HepG2 (cell line): Measurements from ENCODE around the gene RAPGEF5. TPM values are rescaled to one million over a fixed set of nuclear protein-coding genes. Genes with fewer than 3 reads are reported as not detected.

Source experiments
- CBFB ChIP-seq: sonication (generic); formaldehyde crosslinking; IDR thresholded peaks from 2 replicates; pipeline ENCODE4 v1.4.0; 2020; ENCODE audit warnings: missing genetic modification reagents
- MAFG ChIP-seq: sonication (generic); formaldehyde crosslinking; IDR thresholded peaks from 2 replicates; pipeline ENCODE4 v1.5.1; 2020; ENCODE audit warnings: mild to moderate bottlenecking, missing genetic modification reagents
- MEIS2 ChIP-seq: sonication (generic); formaldehyde crosslinking; IDR thresholded peaks from 2 replicates; pipeline ENCODE4 v1.9.0; 2021; ENCODE audit warnings: mild to moderate bottlenecking, missing genetic modification reagents
- NR2C2 ChIP-seq: sonication (generic); formaldehyde crosslinking; IDR thresholded peaks from 2 replicates; pipeline ENCODE4 v1.4.0; 2020; ENCODE audit warnings: missing genetic modification reagents, mild to moderate bottlenecking, moderate library complexity, borderline replicate concordance
- SKI ChIP-seq: fragments of 450-650 bp; IDR thresholded peaks from one replicate; pipeline ENCODE4 v1.6.1; 2018; ENCODE audit warnings: mild to moderate bottlenecking; ENCODE audit not compliant: partially characterized antibody
- SMYD3 ChIP-seq: sonication (generic); formaldehyde crosslinking; IDR thresholded peaks from 2 replicates; pipeline ENCODE4 v1.8.1; 2023; ENCODE audit warnings: mild to moderate bottlenecking, missing genetic modification reagents
- ZNF678 ChIP-seq: sonication (generic); formaldehyde crosslinking; IDR thresholded peaks from 2 replicates; pipeline ENCODE4 v1.4.0; 2020; ENCODE audit warnings: mild to moderate bottlenecking, missing genetic modification reagents
- ZNF781 ChIP-seq: sonication (generic); formaldehyde crosslinking; IDR thresholded peaks from 2 replicates; pipeline ENCODE4 v1.5.1; 2020; ENCODE audit warnings: borderline replicate concordance, mild to moderate bottlenecking, missing genetic modification reagents; ENCODE audit errors: not compliant biosample characterization
- polyA plus RNA-seq, 8 experiments: library from polyadenylated mRNA; depleted of rRNA in 3 of 8; stranded (reverse) in 7 of 8; unstranded in 1 of 8; fragments of >200 nt; fragmentation: Illumina TruSeq in 4 of 8; extraction: Trizol in 4 of 8; gene quantifications; 2 replicates each; pipeline versions ENCODE4 v1.2.1 to v1.2.3, GENCODE V29; 2011 to 2016; ENCODE audit warnings: low read depth in 4 of 8, missing spikeins in 1 of 8, mixed read lengths in 1 of 8; ENCODE audit not compliant: insufficient read depth in 1 of 8
- total RNA-seq, 5 experiments: library from RNA; depleted of rRNA; stranded (reverse); fragments of >200 nt; fragmentation: Illumina TruSeq; extraction: Trizol; gene quantifications; 2 replicates each; pipeline ENCODE4 v1.2.3, GENCODE V29; 2016; ENCODE audit warnings: low read depth in 1 of 5
- TF ChIP-seq, protein P1 (sequence below): sonication (generic); formaldehyde crosslinking; IDR thresholded peaks from 2 replicates; pipeline ENCODE4 v1.9.0; 2021; ENCODE audit warnings: missing genetic modification reagents, borderline replicate concordance
- TF ChIP-seq, protein P2 (sequence below): sonication (generic); formaldehyde crosslinking; IDR thresholded peaks from 2 replicates; pipeline ENCODE4 v1.5.1; 2020; ENCODE audit warnings: missing genetic modification reagents, mild to moderate bottlenecking, borderline replicate concordance
- TF ChIP-seq, protein P3 (sequence below): sonication (generic); formaldehyde crosslinking; IDR thresholded peaks from 2 replicates; pipeline ENCODE4 v1.4.0; 2020; ENCODE audit warnings: low read depth, mild to moderate bottlenecking, missing genetic modification reagents
- TF ChIP-seq, protein P4 (sequence below): IDR thresholded peaks from 2 replicates; pipeline ENCODE4 v1.6.1; 2016; ENCODE audit warnings: mild to moderate bottlenecking
- TF ChIP-seq, protein P5 (sequence below): sonication (generic); formaldehyde crosslinking; IDR thresholded peaks from 2 replicates; pipeline ENCODE4 v1.4.0; 2020; ENCODE audit warnings: missing genetic modification reagents
- TF ChIP-seq, protein P6 (sequence below): sonication (generic); formaldehyde crosslinking; IDR thresholded peaks from 2 replicates; pipeline ENCODE4 v1.8.0; 2022; ENCODE audit warnings: missing genetic modification reagents, mild to moderate bottlenecking, borderline replicate concordance
- TF ChIP-seq, protein P7 (sequence below): sonication (generic); formaldehyde crosslinking; conservative IDR thresholded peaks from 2 replicates; pipeline ENCODE4 v1.4.0; 2020; ENCODE audit warnings: missing genetic modification reagents

RAPGEF5 gene
- total and polyA plus RNA-seq, 2 of the 13 experiments (the other 11 are each of a cell fraction or from before 2014, with no cell fraction given): 17.1 to 23.4 TPM

DNA sequence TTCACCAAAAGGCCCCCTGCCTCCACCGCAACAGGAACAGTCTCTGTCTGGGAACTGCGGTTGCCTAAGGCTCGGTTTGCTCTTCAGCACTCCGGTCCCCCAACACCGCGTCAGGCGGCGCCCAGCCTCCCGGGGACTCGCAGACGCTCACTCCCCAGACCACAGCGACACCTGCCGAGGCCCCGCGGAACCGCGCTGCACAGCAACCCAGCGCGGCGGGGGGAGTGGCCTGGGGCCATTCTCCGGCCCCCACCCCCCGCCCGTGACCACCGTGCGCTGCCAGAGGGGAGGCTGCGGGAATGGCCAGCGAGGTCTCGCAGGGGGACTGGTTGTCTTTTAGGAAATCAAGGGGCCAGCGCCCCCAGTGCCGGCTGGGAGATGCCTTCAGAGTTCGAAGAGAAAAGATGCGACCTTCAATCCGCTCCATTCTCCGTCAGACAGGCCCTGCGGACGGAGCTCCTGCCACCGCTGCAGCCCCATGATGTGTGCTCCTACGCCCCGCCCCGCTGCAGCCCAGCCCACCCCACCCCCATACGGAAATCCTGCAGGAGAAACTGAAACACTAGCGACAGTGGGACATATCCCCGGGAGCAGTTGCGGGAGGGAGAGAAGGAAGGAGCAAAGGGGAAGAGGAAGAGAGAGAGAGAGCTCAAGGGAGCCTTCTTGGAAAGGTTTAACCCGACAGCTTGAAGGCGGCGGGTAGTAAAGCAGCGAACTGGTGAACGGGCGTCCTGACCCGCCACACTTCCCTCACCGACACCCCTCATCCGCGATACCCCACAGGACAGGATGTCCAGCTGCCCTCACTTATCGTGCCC, 273.9 kb downstream of the RAPGEF5 start (continued):
- TF ChIP-seq NR2C2 (no peak), ZNF781 (no peak), ZNF678 (CRISPR knock-in tag) (no peak), SMYD3 (no peak), SKI (peak; percentile 62), CBFB (no peak), MEIS2 (CRISPR knock-in tag) (no peak), MAFG (no peak)
- TF ChIP-seq, protein P1, sequence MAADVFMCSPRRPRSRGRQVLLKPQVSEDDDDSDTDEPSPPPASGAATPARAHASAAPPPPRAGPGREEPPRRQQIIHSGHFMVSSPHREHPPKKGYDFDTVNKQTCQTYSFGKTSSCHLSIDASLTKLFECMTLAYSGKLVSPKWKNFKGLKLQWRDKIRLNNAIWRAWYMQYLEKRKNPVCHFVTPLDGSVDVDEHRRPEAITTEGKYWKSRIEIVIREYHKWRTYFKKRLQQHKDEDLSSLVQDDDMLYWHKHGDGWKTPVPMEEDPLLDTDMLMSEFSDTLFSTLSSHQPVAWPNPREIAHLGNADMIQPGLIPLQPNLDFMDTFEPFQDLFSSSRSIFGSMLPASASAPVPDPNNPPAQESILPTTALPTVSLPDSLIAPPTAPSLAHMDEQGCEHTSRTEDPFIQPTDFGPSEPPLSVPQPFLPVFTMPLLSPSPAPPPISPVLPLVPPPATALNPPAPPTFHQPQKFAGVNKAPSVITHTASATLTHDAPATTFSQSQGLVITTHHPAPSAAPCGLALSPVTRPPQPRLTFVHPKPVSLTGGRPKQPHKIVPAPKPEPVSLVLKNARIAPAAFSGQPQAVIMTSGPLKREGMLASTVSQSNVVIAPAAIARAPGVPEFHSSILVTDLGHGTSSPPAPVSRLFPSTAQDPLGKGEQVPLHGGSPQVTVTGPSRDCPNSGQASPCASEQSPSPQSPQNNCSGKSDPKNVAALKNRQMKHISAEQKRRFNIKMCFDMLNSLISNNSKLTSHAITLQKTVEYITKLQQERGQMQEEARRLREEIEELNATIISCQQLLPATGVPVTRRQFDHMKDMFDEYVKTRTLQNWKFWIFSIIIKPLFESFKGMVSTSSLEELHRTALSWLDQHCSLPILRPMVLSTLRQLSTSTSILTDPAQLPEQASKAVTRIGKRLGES (CRISPR knock-in tag): no peak
- TF ChIP-seq, protein P2, sequence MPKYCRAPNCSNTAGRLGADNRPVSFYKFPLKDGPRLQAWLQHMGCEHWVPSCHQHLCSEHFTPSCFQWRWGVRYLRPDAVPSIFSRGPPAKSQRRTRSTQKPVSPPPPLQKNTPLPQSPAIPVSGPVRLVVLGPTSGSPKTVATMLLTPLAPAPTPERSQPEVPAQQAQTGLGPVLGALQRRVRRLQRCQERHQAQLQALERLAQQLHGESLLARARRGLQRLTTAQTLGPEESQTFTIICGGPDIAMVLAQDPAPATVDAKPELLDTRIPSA (CRISPR knock-in tag): no peak
- TF ChIP-seq, protein P3, sequence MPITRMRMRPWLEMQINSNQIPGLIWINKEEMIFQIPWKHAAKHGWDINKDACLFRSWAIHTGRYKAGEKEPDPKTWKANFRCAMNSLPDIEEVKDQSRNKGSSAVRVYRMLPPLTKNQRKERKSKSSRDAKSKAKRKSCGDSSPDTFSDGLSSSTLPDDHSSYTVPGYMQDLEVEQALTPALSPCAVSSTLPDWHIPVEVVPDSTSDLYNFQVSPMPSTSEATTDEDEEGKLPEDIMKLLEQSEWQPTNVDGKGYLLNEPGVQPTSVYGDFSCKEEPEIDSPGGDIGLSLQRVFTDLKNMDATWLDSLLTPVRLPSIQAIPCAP (CRISPR knock-in tag): no peak
- TF ChIP-seq, protein P4, sequence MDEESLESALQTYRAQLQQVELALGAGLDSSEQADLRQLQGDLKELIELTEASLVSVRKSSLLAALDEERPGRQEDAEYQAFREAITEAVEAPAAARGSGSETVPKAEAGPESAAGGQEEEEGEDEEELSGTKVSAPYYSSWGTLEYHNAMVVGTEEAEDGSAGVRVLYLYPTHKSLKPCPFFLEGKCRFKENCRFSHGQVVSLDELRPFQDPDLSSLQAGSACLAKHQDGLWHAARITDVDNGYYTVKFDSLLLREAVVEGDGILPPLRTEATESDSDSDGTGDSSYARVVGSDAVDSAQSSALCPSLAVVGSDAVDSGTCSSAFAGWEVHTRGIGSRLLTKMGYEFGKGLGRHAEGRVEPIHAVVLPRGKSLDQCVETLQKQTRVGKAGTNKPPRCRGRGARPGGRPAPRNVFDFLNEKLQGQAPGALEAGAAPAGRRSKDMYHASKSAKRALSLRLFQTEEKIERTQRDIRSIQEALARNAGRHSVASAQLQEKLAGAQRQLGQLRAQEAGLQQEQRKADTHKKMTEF (CRISPR knock-in tag): peak; percentile 21; the same call in 1 of the 2 replicates
- TF ChIP-seq, protein P5, sequence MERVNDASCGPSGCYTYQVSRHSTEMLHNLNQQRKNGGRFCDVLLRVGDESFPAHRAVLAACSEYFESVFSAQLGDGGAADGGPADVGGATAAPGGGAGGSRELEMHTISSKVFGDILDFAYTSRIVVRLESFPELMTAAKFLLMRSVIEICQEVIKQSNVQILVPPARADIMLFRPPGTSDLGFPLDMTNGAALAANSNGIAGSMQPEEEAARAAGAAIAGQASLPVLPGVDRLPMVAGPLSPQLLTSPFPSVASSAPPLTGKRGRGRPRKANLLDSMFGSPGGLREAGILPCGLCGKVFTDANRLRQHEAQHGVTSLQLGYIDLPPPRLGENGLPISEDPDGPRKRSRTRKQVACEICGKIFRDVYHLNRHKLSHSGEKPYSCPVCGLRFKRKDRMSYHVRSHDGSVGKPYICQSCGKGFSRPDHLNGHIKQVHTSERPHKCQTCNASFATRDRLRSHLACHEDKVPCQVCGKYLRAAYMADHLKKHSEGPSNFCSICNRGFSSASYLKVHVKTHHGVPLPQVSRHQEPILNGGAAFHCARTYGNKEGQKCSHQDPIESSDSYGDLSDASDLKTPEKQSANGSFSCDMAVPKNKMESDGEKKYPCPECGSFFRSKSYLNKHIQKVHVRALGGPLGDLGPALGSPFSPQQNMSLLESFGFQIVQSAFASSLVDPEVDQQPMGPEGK (CRISPR knock-in tag): peak; percentile 99
- TF ChIP-seq, protein P6, sequence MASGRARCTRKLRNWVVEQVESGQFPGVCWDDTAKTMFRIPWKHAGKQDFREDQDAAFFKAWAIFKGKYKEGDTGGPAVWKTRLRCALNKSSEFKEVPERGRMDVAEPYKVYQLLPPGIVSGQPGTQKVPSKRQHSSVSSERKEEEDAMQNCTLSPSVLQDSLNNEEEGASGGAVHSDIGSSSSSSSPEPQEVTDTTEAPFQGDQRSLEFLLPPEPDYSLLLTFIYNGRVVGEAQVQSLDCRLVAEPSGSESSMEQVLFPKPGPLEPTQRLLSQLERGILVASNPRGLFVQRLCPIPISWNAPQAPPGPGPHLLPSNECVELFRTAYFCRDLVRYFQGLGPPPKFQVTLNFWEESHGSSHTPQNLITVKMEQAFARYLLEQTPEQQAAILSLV (CRISPR knock-in tag): no peak
- TF ChIP-seq, protein P7, sequence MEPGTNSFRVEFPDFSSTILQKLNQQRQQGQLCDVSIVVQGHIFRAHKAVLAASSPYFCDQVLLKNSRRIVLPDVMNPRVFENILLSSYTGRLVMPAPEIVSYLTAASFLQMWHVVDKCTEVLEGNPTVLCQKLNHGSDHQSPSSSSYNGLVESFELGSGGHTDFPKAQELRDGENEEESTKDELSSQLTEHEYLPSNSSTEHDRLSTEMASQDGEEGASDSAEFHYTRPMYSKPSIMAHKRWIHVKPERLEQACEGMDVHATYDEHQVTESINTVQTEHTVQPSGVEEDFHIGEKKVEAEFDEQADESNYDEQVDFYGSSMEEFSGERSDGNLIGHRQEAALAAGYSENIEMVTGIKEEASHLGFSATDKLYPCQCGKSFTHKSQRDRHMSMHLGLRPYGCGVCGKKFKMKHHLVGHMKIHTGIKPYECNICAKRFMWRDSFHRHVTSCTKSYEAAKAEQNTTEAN (CRISPR knock-in tag): no peak
